Measurements from ENCODE around the gene KANSL3. TPM values are rescaled to one million over a fixed set of nuclear protein-coding genes. Genes with fewer than 3 reads are reported as not detected.

KANSL3 gene
- total RNA-seq, 4 donors from 2014 or later = 50.9 to 66.7 (median 60.6) TPM

DNA sequence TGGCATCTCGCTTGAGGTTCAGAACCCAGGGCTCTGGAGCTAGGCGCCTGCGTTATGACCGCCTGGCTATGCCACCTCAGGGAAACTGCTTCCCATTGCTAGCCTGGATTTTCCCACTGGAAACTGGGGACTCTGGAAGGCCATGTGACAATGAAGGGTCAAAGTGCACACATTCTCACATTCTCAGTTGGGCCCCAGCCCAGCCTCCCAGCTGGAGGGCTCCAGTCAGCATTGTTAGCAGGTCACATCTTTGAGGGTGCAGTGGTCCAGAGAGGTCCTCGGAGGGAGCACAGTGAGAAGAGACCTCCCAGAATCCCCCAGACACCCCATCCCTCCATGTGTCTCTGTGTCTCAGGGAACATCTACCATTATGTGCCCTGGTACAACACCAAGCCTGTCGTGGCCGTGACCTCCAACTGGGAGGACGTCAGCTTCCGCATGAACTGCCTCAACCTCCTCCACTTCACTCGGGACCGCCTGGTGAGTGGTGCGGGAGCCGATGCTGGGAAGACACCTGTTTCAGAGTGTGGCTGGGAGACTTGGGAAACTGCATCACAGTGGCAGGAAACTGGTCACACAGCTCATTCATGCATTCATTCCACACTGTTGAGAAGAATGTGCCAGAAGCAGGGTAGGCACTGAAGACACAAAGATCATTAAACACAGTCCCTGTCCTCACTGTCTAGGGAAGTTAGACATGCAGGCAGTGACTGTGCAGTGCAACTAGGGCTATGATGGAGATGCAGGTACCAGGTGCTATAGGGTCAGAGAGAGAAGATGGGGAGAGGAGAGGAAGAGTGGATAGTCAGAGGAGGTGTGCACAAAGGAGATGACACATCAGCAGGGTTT lies 46.1 kb upstream of the KANSL3 start:
- no peak overlapping the region for H3K4me3 ChIP-seq
- no peaks in the 10 kb centered on the region for H3K9me3 ChIP-seq
- peaks cover 0 to 9% (median 4%) of the 10 kb centered on the region in 3 donors for H3K4me1 ChIP-seq
- TF ChIP-seq, protein P1, sequence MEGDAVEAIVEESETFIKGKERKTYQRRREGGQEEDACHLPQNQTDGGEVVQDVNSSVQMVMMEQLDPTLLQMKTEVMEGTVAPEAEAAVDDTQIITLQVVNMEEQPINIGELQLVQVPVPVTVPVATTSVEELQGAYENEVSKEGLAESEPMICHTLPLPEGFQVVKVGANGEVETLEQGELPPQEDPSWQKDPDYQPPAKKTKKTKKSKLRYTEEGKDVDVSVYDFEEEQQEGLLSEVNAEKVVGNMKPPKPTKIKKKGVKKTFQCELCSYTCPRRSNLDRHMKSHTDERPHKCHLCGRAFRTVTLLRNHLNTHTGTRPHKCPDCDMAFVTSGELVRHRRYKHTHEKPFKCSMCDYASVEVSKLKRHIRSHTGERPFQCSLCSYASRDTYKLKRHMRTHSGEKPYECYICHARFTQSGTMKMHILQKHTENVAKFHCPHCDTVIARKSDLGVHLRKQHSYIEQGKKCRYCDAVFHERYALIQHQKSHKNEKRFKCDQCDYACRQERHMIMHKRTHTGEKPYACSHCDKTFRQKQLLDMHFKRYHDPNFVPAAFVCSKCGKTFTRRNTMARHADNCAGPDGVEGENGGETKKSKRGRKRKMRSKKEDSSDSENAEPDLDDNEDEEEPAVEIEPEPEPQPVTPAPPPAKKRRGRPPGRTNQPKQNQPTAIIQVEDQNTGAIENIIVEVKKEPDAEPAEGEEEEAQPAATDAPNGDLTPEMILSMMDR (IDR thresholded peaks at IDR 0.05) = no peak
- no peak for TF ChIP-seq EP300 (IDR thresholded peaks at IDR 0.05)
- TF ChIP-seq POLR2AphosphoS5 (IDR thresholded peaks at IDR 0.05) = no peak
- TF ChIP-seq POLR2A (IDR thresholded peaks at IDR 0.05) = no peak
- H3K27me3 ChIP-seq = peaks cover 30% of the 10 kb centered on the region
- no peak for ATAC-seq
- no peak overlapping the region for H3K27ac ChIP-seq
- no peaks in the 10 kb centered on the region for H3K36me3 ChIP-seq
- no CpG with 5 or more reads among the region's 13 CpGs for WGBS, 2 donors (ENCODE audit: low coverage in 1 of 2)

DNA sequence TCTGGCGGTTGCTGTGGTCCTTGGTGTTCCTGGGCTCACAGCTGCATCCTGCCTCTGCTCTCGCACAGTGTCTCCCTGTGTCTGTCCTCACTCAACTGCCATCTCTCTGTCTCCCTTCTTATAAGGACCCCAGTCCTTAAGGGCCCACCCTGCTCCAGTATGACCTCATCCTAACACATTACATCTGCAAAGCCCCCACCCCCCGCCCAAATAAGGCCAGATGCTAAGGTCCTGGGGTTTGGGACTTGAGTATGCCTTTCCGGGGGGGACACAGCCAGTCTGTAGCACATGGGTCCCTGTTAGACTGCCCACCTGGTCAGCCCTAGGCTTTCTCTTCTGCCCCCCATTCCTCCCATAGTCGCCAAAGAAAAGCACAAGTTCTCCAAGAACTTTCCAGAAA lies 45.2 kb upstream of the KANSL3 start:
- ATAC-seq = no peak
- H3K4me1 ChIP-seq = peaks cover 0 to 9% (median 4%) of the 10 kb centered on the region in 3 donors
- WGBS, 2 donors (ENCODE audit: low coverage in 1 of 2) = 80 to 100% methylated on average over 1 to 2 of the region's 5 CpGs
- H3K4me3 ChIP-seq = no peak overlapping the region
- TF ChIP-seq POLR2AphosphoS5 (IDR thresholded peaks at IDR 0.05) = no peak
- no peak for TF ChIP-seq POLR2A (IDR thresholded peaks at IDR 0.05)
- no peak for TF ChIP-seq EP300 (IDR thresholded peaks at IDR 0.05)
- TF ChIP-seq, protein P1 (IDR thresholded peaks at IDR 0.05) = no peak
- H3K36me3 ChIP-seq = no peaks in the 10 kb centered on the region
- no peak overlapping the region for H3K27ac ChIP-seq
- no peaks in the 10 kb centered on the region for H3K9me3 ChIP-seq
- peaks cover 30% of the 10 kb centered on the region for H3K27me3 ChIP-seq

DNA sequence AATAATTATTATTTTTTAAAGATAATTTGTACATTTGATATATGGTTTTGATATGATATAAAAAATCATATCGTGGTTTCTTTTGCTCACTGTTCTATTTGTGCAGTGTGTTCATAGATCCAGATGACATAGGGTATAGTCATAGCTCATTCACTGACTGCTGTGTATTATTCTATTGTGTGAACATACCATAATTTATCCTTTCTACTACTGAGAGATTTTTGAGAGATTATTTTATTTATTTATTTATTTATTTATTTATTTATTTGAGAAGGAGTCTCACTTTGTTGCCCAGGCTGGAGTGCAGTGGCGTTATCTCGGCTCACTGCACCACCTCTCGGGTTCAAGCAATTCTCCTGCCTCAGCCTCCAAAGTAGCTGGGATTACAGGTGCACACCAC lies 43.4 kb upstream of the KANSL3 start:
- Histone ChIP-seq H3K4me3 (no peak overlapping the region), H3K4me1 (peaks cover 0 to 9% (median 4%) of the 10 kb centered on the region in 3 donors), H3K27ac (no peak overlapping the region), H3K9me3 (no peaks in the 10 kb centered on the region), H3K36me3 (no peaks in the 10 kb centered on the region), H3K27me3 (peaks cover 23% of the 10 kb centered on the region)
- WGBS, 2 donors (ENCODE audit: low coverage in 1 of 2) = 82 to 93% methylated on average over 4 of the region's 4 CpGs
- TF ChIP-seq POLR2A (IDR thresholded peaks at IDR 0.05) (no peak), POLR2AphosphoS5 (IDR thresholded peaks at IDR 0.05) (no peak), EP300 (IDR thresholded peaks at IDR 0.05) (no peak)
- TF ChIP-seq, protein P1 (IDR thresholded peaks at IDR 0.05) = no peak
- no peak for ATAC-seq

DNA sequence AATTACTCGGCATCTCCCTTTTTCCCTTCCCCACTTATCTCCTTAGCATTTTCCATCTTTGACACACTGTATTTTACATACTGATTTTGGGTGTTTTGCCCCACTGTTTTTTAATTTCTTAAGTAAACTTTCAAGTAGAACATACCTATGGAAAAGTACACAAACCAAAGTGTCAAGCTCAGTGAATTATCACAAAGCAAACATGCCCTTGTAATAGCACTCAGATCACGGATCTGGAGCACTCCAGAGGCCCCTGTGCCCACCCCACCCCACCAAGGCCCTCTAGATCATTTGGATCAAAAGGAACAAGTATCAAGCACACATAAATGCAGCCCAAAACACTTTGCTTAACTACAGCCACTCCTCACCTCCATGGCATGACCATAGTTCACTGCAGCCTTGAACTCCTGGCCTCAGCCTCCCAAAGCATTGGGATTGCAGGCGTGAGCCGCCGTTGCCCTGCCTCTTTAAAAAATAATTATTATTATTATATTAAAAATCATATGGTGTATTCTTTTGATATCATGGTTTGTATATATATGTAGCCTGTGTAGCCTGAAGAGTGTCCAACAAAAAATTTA lies 42.5 kb upstream of the KANSL3 start:
- no peak for ATAC-seq
- Histone ChIP-seq H3K4me1 (peaks cover 0 to 6% (median 0%) of the 10 kb centered on the region in 3 donors), H3K36me3 (no peaks in the 10 kb centered on the region), H3K27ac (no peak overlapping the region), H3K9me3 (no peaks in the 10 kb centered on the region), H3K27me3 (peaks cover 16% of the 10 kb centered on the region), H3K4me3 (no peak overlapping the region)
- 72 to 75% methylated on average over 5 of the region's 5 CpGs for WGBS, 2 donors (ENCODE audit: low coverage in 1 of 2)
- TF ChIP-seq EP300 (IDR thresholded peaks at IDR 0.05) (no peak), POLR2AphosphoS5 (IDR thresholded peaks at IDR 0.05) (no peak), POLR2A (IDR thresholded peaks at IDR 0.05) (no peak)
- TF ChIP-seq, protein P1 (IDR thresholded peaks at IDR 0.05) = no peak
